Measurements from ENCODE around the gene C20orf202.

DNA sequence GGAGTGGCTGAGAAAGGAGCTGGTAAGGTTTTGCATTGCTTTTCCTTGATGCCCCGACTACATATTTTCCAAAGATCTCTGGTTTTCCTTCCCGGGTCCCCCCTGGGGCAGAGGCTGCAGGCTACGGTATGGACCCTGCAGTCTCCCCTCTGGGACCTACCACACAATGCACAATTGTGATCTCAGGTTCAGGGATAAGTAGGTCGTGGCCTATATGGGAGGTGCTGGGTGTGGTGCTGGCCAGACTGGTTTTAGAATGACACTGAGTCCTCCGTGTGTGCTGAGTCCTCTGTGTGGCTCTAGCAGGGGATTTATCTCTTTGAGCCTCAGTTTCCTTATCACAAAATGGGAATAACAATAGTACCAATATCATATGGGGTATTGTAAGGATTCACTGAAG is 376 bp downstream of the C20orf202 start:
- TF ChIP-seq CTCF (IDR thresholded peaks at IDR 0.05) (no peak), POLR2A (IDR thresholded peaks at IDR 0.05) (no peak)

All from lower leg skin (tissue), 3 donors.